MCF 10A (cell line): ENCODE measurements around the gene CTNNA1. TPM values are rescaled to one million over a fixed set of nuclear protein-coding genes. Genes with fewer than 3 reads are reported as not detected.
A peak's percentile ranks its signal among the peaks of the same experiment; 100 is the strongest.
"Not testable (repeated sequence)": the region's sequence is repeated elsewhere in the genome, so short reads cannot be mapped to it uniquely, and the experiment has no call there.

Experiments
- BruUV-seq: library from RNA; stranded (reverse); fragments of 400-500 nt; replicated peaks from 2 replicates; lab custom pipeline; 2021; lab: Mats Ljungman, UMichigan
- CTCF ChIA-PET: fragments of 300-600 bp; sonication (Branson Sonifier 250); formaldehyde crosslinking; extraction: SDS; loops from one replicate; lab custom pipeline; 2021; ENCODE audit warnings: antibody characterized with exemption, inconsistent platforms; lab: Yijun Ruan, JAX
- POLR2A ChIA-PET: fragments of 300-600, 350-650 bp; sonication (Branson Sonifier 250); formaldehyde crosslinking; extraction: SDS; loops from one replicate; lab custom pipeline; 2020; ENCODE audit warnings: antibody characterized with exemption, inconsistent platforms; lab: Yijun Ruan, JAX
- DNase-seq: peaks from one replicate; pipeline ENCODE4 v3.0.0-alpha.2; 2018; ENCODE audit not compliant: unreplicated experiment
- H3K27ac Mint-ChIP-seq: one replicate; pipeline ENCODE4 v1.8.0; 2022; ENCODE audit warnings: mild to moderate bottlenecking, low read depth, mixed read lengths; ENCODE audit not compliant: unreplicated experiment
- H3K27me3 Mint-ChIP-seq: one replicate; pipeline ENCODE4 v1.8.0; 2022; ENCODE audit warnings: mixed read lengths; ENCODE audit not compliant: insufficient read depth, unreplicated experiment
- H3K36me3 Mint-ChIP-seq: one replicate; pipeline ENCODE4 v1.8.0; 2022; ENCODE audit warnings: mild to moderate bottlenecking, moderate library complexity, mixed read lengths; ENCODE audit not compliant: insufficient read depth, unreplicated experiment
- H3K4me1 Mint-ChIP-seq: one replicate; pipeline ENCODE4 v1.8.0; 2022; ENCODE audit warnings: mixed read lengths; ENCODE audit not compliant: insufficient read depth, unreplicated experiment
- H3K4me3 Mint-ChIP-seq: one replicate; pipeline ENCODE4 v1.8.0; 2022; ENCODE audit warnings: mild to moderate bottlenecking, moderate library complexity, mixed read lengths; ENCODE audit not compliant: unreplicated experiment
- H3K9me3 Mint-ChIP-seq: one replicate; pipeline ENCODE4 v1.8.0; 2022; ENCODE audit warnings: mixed read lengths; ENCODE audit not compliant: unreplicated experiment
- intact Hi-C: fragments of 100-400 bp; cut with micrococcal nuclease; formaldehyde crosslinking; loops from 2 replicates; pipeline ENCODE4 v1.14.1; 2022
- total RNA-seq: library from RNA; stranded (reverse); gene quantifications from 2 replicates; pipeline ENCODE4 v1.2.3, GENCODE V29; 2022
- TF ChIP-seq, protein P1 (sequence below): fragments of 200-600 bp; IDR thresholded peaks from one replicate; pipeline ENCODE4 v1.8.0; 2022; ENCODE audit warnings: antibody characterized with exemption, mild to moderate bottlenecking; ENCODE audit not compliant: unreplicated experiment

Gene CTNNA1
- total RNA-seq, 1 experiment from 2014 or later, result 519 TPM

DNA sequence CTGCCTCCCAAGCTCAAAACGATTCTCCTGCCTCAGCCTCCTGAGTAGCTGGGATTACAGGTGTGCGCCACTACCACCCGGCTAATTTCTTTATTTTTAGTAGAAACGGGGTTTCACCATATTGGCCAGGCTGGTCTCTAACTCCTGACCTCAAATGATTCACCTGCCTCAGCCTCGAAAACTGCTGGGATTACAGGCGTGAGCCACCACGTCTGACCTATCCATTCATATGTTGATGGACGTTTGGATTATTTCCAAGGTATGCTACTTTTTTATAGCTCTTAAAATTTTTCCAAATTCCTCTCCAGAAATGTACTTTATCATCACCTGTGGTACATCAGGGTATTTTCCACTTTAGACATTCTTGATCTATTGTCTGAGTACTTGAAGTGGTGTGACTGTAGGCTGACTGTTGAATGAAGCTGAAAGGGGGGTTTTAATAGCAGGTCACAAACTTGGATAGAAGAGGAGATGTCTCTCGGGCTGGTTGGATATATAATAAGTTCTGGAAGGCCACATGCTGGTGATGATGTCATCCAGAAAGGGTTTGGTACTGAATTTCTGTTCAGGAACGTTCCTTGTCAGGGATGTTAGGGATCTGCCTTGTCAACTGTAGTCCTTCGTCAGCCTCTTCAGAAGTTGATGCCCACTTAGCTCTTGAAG, 7.4 kb downstream of the CTNNA1 start:
- Mint-ChIP-seq H3K27me3 (no peaks in the 10 kb centered on the region), H3K36me3 (peaks cover 96% of the 10 kb centered on the region), H3K4me3 (no peak overlapping the region), H3K9me3 (no peaks in the 10 kb centered on the region), H3K27ac (peak overlapping the region; percentile 86), H3K4me1 (peaks cover 60% of the 10 kb centered on the region)
- ChIA-PET CTCF (interaction anchor here (0.5 to 1.8 kb wide), 4 partner anchors 12 to 327 kb away, joined by 3 to 5 read pairs (median 3); no protein-coding TSS in a partner anchor), POLR2A (interaction anchor here (0.5 to 3.9 kb wide), 6 partner anchors 8 to 185 kb away, joined by 3 to 16 read pairs (median 5); partner anchors contain the start of genes CTNNA1 and HSPA9)
- TF ChIP-seq, protein P1, sequence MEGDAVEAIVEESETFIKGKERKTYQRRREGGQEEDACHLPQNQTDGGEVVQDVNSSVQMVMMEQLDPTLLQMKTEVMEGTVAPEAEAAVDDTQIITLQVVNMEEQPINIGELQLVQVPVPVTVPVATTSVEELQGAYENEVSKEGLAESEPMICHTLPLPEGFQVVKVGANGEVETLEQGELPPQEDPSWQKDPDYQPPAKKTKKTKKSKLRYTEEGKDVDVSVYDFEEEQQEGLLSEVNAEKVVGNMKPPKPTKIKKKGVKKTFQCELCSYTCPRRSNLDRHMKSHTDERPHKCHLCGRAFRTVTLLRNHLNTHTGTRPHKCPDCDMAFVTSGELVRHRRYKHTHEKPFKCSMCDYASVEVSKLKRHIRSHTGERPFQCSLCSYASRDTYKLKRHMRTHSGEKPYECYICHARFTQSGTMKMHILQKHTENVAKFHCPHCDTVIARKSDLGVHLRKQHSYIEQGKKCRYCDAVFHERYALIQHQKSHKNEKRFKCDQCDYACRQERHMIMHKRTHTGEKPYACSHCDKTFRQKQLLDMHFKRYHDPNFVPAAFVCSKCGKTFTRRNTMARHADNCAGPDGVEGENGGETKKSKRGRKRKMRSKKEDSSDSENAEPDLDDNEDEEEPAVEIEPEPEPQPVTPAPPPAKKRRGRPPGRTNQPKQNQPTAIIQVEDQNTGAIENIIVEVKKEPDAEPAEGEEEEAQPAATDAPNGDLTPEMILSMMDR, result no peak
- DNase-seq, result peak; percentile 37
- BruUV-seq, result no TSS peak
- intact Hi-C loops, result no loop called here

GRCh38 chr5:138761115-138761514, 7.9 kb downstream of the CTNNA1 start:
- Mint-ChIP-seq H3K4me1 (peaks cover 62% of the 10 kb centered on the region), H3K36me3 (peaks cover 93% of the 10 kb centered on the region), H3K27ac (peak overlapping the region; percentile 86)
- H3K27me3 Mint-ChIP-seq, BruUV-seq, DNase-seq, H3K4me3 Mint-ChIP-seq, H3K9me3 Mint-ChIP-seq, intact Hi-C loops: not testable (repeated sequence)
- CTCF ChIA-PET, result interaction anchor here (0.5 to 1.8 kb wide), 3 partner anchors 12 to 326 kb away, joined by 3 to 5 read pairs (median 3); no protein-coding TSS in a partner anchor
- POLR2A ChIA-PET, result interaction anchor here (0.5 to 3.9 kb wide), 5 partner anchors 8 to 186 kb away, joined by 3 to 16 read pairs (median 6); partner anchors contain the start of genes CTNNA1 and HSPA9

GRCh38 chr5:138761670-138762069, 8.4 kb downstream of the CTNNA1 start:
- DNase-seq, H3K4me3 Mint-ChIP-seq, H3K9me3 Mint-ChIP-seq, H3K27me3 Mint-ChIP-seq, BruUV-seq, intact Hi-C loops: not testable (repeated sequence)
- ChIA-PET CTCF (interaction anchor here (1.0 to 1.8 kb wide), 3 partner anchors 11 to 186 kb away, joined by 3 to 6 read pairs (median 5); no protein-coding TSS in a partner anchor), POLR2A (interaction anchor here (0.9 to 3.9 kb wide), 4 partner anchors 9 to 186 kb away, joined by 3 to 16 read pairs (median 11); partner anchors contain the start of genes CTNNA1 and HSPA9)
- Mint-ChIP-seq H3K4me1 (peaks cover 62% of the 10 kb centered on the region), H3K36me3 (peaks cover 93% of the 10 kb centered on the region), H3K27ac (peak overlapping the region; percentile 86)

DNA sequence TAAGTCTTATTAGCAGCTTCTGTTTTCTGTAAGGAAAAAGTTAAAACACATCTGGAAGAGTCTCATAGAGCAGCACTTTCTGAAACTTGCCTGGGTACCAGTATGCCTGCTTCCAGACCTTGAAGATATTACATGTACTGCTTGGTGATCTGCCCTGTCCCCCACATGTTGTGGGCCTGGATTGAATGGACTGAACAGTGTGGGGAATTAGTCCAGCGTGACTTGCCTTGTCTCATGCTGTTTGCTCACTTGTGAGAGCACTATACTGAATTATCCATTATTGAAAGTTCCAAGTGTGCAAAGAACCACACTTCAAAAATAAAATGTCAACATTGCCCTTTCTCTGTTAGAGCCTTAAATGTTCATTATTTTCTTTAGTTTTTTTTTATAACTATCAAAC, 8.9 kb downstream of the CTNNA1 start:
- ChIA-PET CTCF (interaction anchor here (0.9 to 1.5 kb wide), 5 partner anchors 11 to 199 kb away, joined by 3 to 6 read pairs (median 3); no protein-coding TSS in a partner anchor), POLR2A (interaction anchor here (1.1 to 3.9 kb wide), 4 partner anchors 9 to 203 kb away, joined by 3 to 16 read pairs (median 11); partner anchors contain the start of gene CTNNA1)
- BruUV-seq, result no TSS peak
- peaks cover 58% of the 10 kb centered on the region for H3K4me1 Mint-ChIP-seq
- H3K27me3 Mint-ChIP-seq, result no peaks in the 10 kb centered on the region
- peaks cover 93% of the 10 kb centered on the region for H3K36me3 Mint-ChIP-seq
- no peak for DNase-seq
- H3K27ac Mint-ChIP-seq, result no peak overlapping the region
- no peaks in the 10 kb centered on the region for H3K9me3 Mint-ChIP-seq
- TF ChIP-seq, protein P1, result no peak
- H3K4me3 Mint-ChIP-seq, result no peak overlapping the region
- intact Hi-C loops, result no loop called here
